ENCODE measurements around the gene DCHS2. TPM values are rescaled to one million over a fixed set of nuclear protein-coding genes. Genes with fewer than 3 reads are reported as not detected.

The DCHS2 gene
- total RNA-seq, 1 experiment from 2014 or later = not detected

- in situ Hi-C loops (cut with HindIII; ENCODE audit: low pct_unique_long_range_greater_than_20kb, low sequenced_read_pairs) = no loop called here
- no peak for DNase-seq (ENCODE audit: low read depth, low spot score)
Measured at GRCh38 chr4:154462081-154462810, 29.4 kb downstream of the DCHS2 start.

GRCh38 chr4:154457471-154457870, 34.1 kb downstream of the DCHS2 start:
- no peak for DNase-seq (ENCODE audit: low read depth, low spot score)
- in situ Hi-C loops (cut with HindIII; ENCODE audit: low pct_unique_long_range_greater_than_20kb, low sequenced_read_pairs) = no loop called here

GRCh38 chr4:154456889-154457288, 34.7 kb downstream of the DCHS2 start:
- DNase-seq (ENCODE audit: low read depth, low spot score) = no peak
- in situ Hi-C loops (cut with HindIII; ENCODE audit: low pct_unique_long_range_greater_than_20kb, low sequenced_read_pairs) = no loop called here

GRCh38 chr4:154456240-154456639, 35.4 kb downstream of the DCHS2 start:
- DNase-seq (ENCODE audit: low read depth, low spot score) = no peak
- in situ Hi-C loops (cut with HindIII; ENCODE audit: low pct_unique_long_range_greater_than_20kb, low sequenced_read_pairs) = no loop called here

GRCh38 chr4:154455111-154455510, 36.5 kb downstream of the DCHS2 start:
- in situ Hi-C loops (cut with HindIII; ENCODE audit: low pct_unique_long_range_greater_than_20kb, low sequenced_read_pairs) = no loop called here
- DNase-seq (ENCODE audit: low read depth, low spot score) = peak; percentile 1

GRCh38 chr4:154454710-154455109, 36.9 kb downstream of the DCHS2 start:
- in situ Hi-C loops (cut with HindIII; ENCODE audit: low pct_unique_long_range_greater_than_20kb, low sequenced_read_pairs) = no loop called here

GRCh38 chr4:154452798-154453346, 38.7 kb downstream of the DCHS2 start:
- DNase-seq (ENCODE audit: low read depth, low spot score) = no peak
- in situ Hi-C loops (cut with HindIII; ENCODE audit: low pct_unique_long_range_greater_than_20kb, low sequenced_read_pairs) = no loop called here

More at GRCh38 chr4:154454710-154455109, 36.9 kb downstream of the DCHS2 start:
- DNase-seq (ENCODE audit: low read depth, low spot score) = no peak

- in situ Hi-C loops (cut with HindIII; ENCODE audit: low pct_unique_long_range_greater_than_20kb, low sequenced_read_pairs) = no loop called here
- no peak for DNase-seq (ENCODE audit: low read depth, low spot score)
Measured at GRCh38 chr4:154450966-154451365, 40.6 kb downstream of the DCHS2 start.

- in situ Hi-C loops (cut with HindIII; ENCODE audit: low pct_unique_long_range_greater_than_20kb, low sequenced_read_pairs) = no loop called here
- no peak for DNase-seq (ENCODE audit: low read depth, low spot score)
Measured at GRCh38 chr4:154444958-154445357, 46.6 kb downstream of the DCHS2 start.

GRCh38 chr4:154441982-154442381, 49.6 kb downstream of the DCHS2 start:
- DNase-seq (ENCODE audit: low read depth, low spot score) = no peak
- in situ Hi-C loops (cut with HindIII; ENCODE audit: low pct_unique_long_range_greater_than_20kb, low sequenced_read_pairs) = no loop called here

GRCh38 chr4:154441124-154441523, 50.5 kb downstream of the DCHS2 start:
- no peak for DNase-seq (ENCODE audit: low read depth, low spot score)
- in situ Hi-C loops (cut with HindIII; ENCODE audit: low pct_unique_long_range_greater_than_20kb, low sequenced_read_pairs) = no loop called here

- in situ Hi-C loops (cut with HindIII; ENCODE audit: low pct_unique_long_range_greater_than_20kb, low sequenced_read_pairs) = no loop called here
- no peak for DNase-seq (ENCODE audit: low read depth, low spot score)
Measured at GRCh38 chr4:154439224-154439623, 52.4 kb downstream of the DCHS2 start.

- in situ Hi-C loops (cut with HindIII; ENCODE audit: low pct_unique_long_range_greater_than_20kb, low sequenced_read_pairs) = no loop called here
- no peak for DNase-seq (ENCODE audit: low read depth, low spot score)
Measured at GRCh38 chr4:154435895-154436294, 55.7 kb downstream of the DCHS2 start.

- no peak for DNase-seq (ENCODE audit: low read depth, low spot score)
- in situ Hi-C loops (cut with HindIII; ENCODE audit: low pct_unique_long_range_greater_than_20kb, low sequenced_read_pairs) = no loop called here
Measured at GRCh38 chr4:154433543-154433942, 58.1 kb downstream of the DCHS2 start.

- in situ Hi-C loops (cut with HindIII; ENCODE audit: low pct_unique_long_range_greater_than_20kb, low sequenced_read_pairs) = no loop called here
- no peak for DNase-seq (ENCODE audit: low read depth, low spot score)
Measured at GRCh38 chr4:154429176-154429575, 62.4 kb downstream of the DCHS2 start.

GRCh38 chr4:154427149-154427548, 64.5 kb downstream of the DCHS2 start:
- no peak for DNase-seq (ENCODE audit: low read depth, low spot score)
- in situ Hi-C loops (cut with HindIII; ENCODE audit: low pct_unique_long_range_greater_than_20kb, low sequenced_read_pairs) = no loop called here

- DNase-seq (ENCODE audit: low read depth, low spot score) = no peak
- in situ Hi-C loops (cut with HindIII; ENCODE audit: low pct_unique_long_range_greater_than_20kb, low sequenced_read_pairs) = no loop called here
Measured at GRCh38 chr4:154425514-154425913, 66.1 kb downstream of the DCHS2 start.

GRCh38 chr4:154424810-154425484, 66.7 kb downstream of the DCHS2 start:
- in situ Hi-C loops (cut with HindIII; ENCODE audit: low pct_unique_long_range_greater_than_20kb, low sequenced_read_pairs) = no loop called here
- no peak for DNase-seq (ENCODE audit: low read depth, low spot score)

- in situ Hi-C loops (cut with HindIII; ENCODE audit: low pct_unique_long_range_greater_than_20kb, low sequenced_read_pairs) = no loop called here
- DNase-seq (ENCODE audit: low read depth, low spot score) = no peak
Measured at GRCh38 chr4:154422152-154422551, 69.4 kb downstream of the DCHS2 start.

Data from SK-MEL-5 (cell line).